Right cardiac atrium (tissue), 5 donors: ENCODE data around the gene ACTR1A. TPM values are rescaled to one million over a fixed set of nuclear protein-coding genes. Genes with fewer than 3 reads are reported as not detected.

Source experiments
- ATAC-seq, 2 donors: fragments of 200-7000 bp; cut with Tn5 transposase; one replicate each; pipeline versions ENCODE4 v1.8.0 to v1.9.1; 2020; ENCODE audit warnings: moderate library complexity in 2 of 2, mild to moderate bottlenecking in 1 of 2
- DNase-seq, 3 donors: peaks; one replicate each; pipeline ENCODE4 v3.0.0-alpha.2; 2020
- H3K27ac ChIP-seq: one replicate; pipeline ENCODE4 v1.5.1; 2013; ENCODE audit warnings: mild to moderate bottlenecking, low read length, control low read depth, moderate library complexity
- H3K27me3 ChIP-seq: one replicate; pipeline ENCODE4 v1.6.1; 2013; ENCODE audit not compliant: control insufficient read depth, insufficient read depth
- H3K4me1 ChIP-seq: one replicate; pipeline ENCODE4 v1.6.1; 2013; ENCODE audit warnings: low read length; ENCODE audit not compliant: control insufficient read depth, insufficient read depth
- H3K4me3 ChIP-seq: one replicate; pipeline ENCODE4 v1.5.1; 2013; ENCODE audit warnings: low read length, control low read depth
- H3K9me3 ChIP-seq: one replicate; pipeline ENCODE4 v1.6.1; 2013; ENCODE audit warnings: low read length; ENCODE audit not compliant: control insufficient read depth
- WGBS: extraction: QIAGEN DNeasy Blood & Tissue Kit; methylation state at CpG from one replicate; pipeline ENCODE4 v1.1.7; 2013; 5-methylcytosine and 5-hydroxymethylcytosine counted together
- intact Hi-C, 4 donors: fragments of 100-400 bp; cut with DNase I; formaldehyde crosslinking; loops; one replicate each; pipeline versions ENCODE4 v1.11.0 to v1.14.0; 2022 to 2023
- polyA plus RNA-seq: library from polyadenylated mRNA; stranded (reverse); fragments of 200-250 nt; gene quantifications from one replicate; pipeline ENCODE4 v1.2.3, GENCODE V29; 2013
- total RNA-seq, 4 donors: library from RNA; stranded (reverse); fragmentation: NEBNext Ultra II Directional; extraction: Animal tissue kit (Norgen Biotek cat#: 25700); gene quantifications; one replicate each; pipeline ENCODE4 v1.2.1, GENCODE V29; 2021
- donor health status: healthy with polysubstance abuse.
- donor health status: DM: no; HTN: yes; CAD: no.
- donor health status: DM: no; HTN: no; CAD: no.
- donor health status: DM: no; HTN: yes; CAD: no; lungs with severe emphysema.
- donor health status: DM: yes; HTN: yes; CAD: no.

ACTR1A gene
- total and polyA plus RNA-seq, 5 donors = 100 to 108 (median 106) TPM

GRCh38 chr10:102436312-102436711 is 66.2 kb downstream of the ACTR1A start:
- Histone ChIP-seq H3K27ac (no peak overlapping the region), H3K9me3 (no peaks in the 10 kb centered on the region), H3K27me3 (no peaks in the 10 kb centered on the region), H3K4me3 (no peak overlapping the region), H3K4me1 (peaks cover 2% of the 10 kb centered on the region)
- intact Hi-C loops = no loop called here
- ATAC-seq = no peak
- 73% methylated on average over 6 of the region's 6 CpGs for WGBS
- DNase-seq = no peak

- Histone ChIP-seq H3K27ac (no peak overlapping the region), H3K9me3 (no peaks in the 10 kb centered on the region), H3K4me3 (peak overlapping the region; percentile 31), H3K4me1 (peaks cover 2% of the 10 kb centered on the region), H3K27me3 (no peaks in the 10 kb centered on the region)
- ATAC-seq = no peak
- no peak for DNase-seq
- intact Hi-C loops = no loop called here
- 8% methylated on average over 14 of the region's 14 CpGs for WGBS
Measured at GRCh38 chr10:102435529-102436233, 66.8 kb downstream of the ACTR1A start.

GRCh38 chr10:102435133-102435497 is 67.4 kb downstream of the ACTR1A start:
- peak overlapping the region; percentile 31 for H3K4me3 ChIP-seq
- no peaks in the 10 kb centered on the region for H3K9me3 ChIP-seq
- ATAC-seq (no peak), DNase-seq (no peak)
- H3K27ac ChIP-seq = no peak overlapping the region
- intact Hi-C loops = no loop called here
- H3K27me3 ChIP-seq = no peaks in the 10 kb centered on the region
- peaks cover 2% of the 10 kb centered on the region for H3K4me1 ChIP-seq
- WGBS = 28% methylated on average over 5 of the region's 5 CpGs

GRCh38 chr10:102434394-102435132 is 67.9 kb downstream of the ACTR1A start:
- no peaks in the 10 kb centered on the region for H3K27me3 ChIP-seq
- H3K4me1 ChIP-seq = peaks cover 2% of the 10 kb centered on the region
- no peak for DNase-seq
- H3K27ac ChIP-seq = no peak overlapping the region
- H3K9me3 ChIP-seq = no peaks in the 10 kb centered on the region
- WGBS = 23% methylated on average over 9 of the region's 9 CpGs
- no peak overlapping the region for H3K4me3 ChIP-seq
- peak in 1 of 2 donors; percentile 7 for ATAC-seq
- intact Hi-C loops = no loop called here

DNA sequence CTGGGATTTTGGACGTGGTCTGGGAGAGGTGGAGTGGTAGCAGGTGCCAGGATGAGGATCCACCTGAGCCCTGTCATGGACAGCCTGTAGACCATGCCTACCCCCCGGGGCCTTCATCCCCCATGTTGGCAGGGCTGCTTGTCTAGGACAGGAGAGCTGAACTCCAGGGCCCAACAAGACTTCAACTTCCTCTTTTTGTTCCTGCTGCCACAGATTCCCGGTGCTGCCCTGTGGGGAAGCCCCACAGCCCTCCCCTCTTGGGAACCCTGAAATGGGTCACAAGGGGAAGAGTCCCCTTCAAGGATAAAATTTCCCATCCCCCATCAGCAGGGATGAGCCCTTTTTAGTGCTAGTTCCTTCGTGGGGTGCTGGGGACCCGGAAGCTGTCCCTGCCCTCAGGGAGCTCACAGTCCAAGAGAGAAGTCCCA is 68.9 kb downstream of the ACTR1A start:
- Histone ChIP-seq H3K27me3 (no peaks in the 10 kb centered on the region), H3K4me1 (peaks cover 2% of the 10 kb centered on the region), H3K9me3 (no peaks in the 10 kb centered on the region), H3K4me3 (no peak overlapping the region), H3K27ac (no peak overlapping the region)
- WGBS = 53% methylated on average over 5 of the region's 5 CpGs
- DNase-seq (no peak), ATAC-seq (no peak)
- intact Hi-C loops = no loop called here

GRCh38 chr10:102432162-102432950 is 70.2 kb downstream of the ACTR1A start, which contains the start of gene CUEDC2:
Gene CUEDC2, minus strand, starts transcription at chr10:102432574. Its CDS starts 7,386 bp downstream, at chr10:102425188.
- DNase-seq (peak; percentile 96 to 99 (median 98)), ATAC-seq (peak; percentile 96 to 97)
- under 1% methylated on average over 52 of the region's 52 CpGs for WGBS
- no peaks in the 10 kb centered on the region for H3K9me3 ChIP-seq
- H3K4me1 ChIP-seq = peaks cover 2% of the 10 kb centered on the region
- no peaks in the 10 kb centered on the region for H3K27me3 ChIP-seq
- H3K27ac ChIP-seq = peak within 1 kb of the TSS; percentile 46
- peak within 1 kb of the TSS; percentile 93 for H3K4me3 ChIP-seq
- intact Hi-C loops = no loop called here

DNA sequence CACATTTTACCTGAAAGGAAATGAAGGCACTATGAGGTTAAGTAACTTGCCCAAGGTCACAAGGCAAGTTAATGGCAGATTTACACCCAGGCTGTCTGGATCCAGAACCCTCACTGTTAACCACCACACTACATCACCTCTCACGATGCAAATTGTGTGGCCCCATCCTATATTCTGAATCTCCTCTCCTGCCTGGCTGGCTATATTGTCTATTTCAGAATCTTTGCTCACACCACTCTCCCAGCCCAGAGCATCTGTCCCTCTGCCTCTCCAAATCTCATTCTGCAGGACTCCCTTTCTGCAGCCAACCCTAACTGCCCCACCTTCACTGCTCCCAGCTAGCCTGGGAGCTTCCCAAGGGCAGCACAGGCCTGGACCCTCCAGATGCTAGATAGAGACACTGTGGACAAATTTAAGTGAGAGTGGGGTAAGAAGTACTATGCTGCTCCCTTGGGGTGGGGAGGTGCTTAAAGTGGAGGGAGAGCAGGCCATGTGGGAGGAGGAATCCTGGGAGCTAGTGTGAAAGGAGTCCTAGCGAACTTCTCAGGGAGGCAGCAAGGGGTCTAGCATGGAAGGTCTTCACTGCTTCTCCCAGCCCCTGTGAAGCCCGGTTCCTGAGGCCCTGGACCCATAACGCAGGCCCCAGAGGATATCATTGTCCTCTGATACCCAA is 70.9 kb downstream of the ACTR1A start:
- no peaks in the 10 kb centered on the region for H3K9me3 ChIP-seq
- intact Hi-C loops = no loop called here
- H3K4me1 ChIP-seq = peaks cover 2% of the 10 kb centered on the region
- 21% methylated on average over 4 of the region's 4 CpGs for WGBS
- H3K27ac ChIP-seq = peak overlapping the region; percentile 46
- no peaks in the 10 kb centered on the region for H3K27me3 ChIP-seq
- peak overlapping the region; percentile 93 for H3K4me3 ChIP-seq
- DNase-seq = no peak
- peak; percentile 8 to 15 for ATAC-seq

- intact Hi-C loops = no loop called here
- ATAC-seq (no peak), DNase-seq (no peak)
- no peaks in the 10 kb centered on the region for H3K9me3 ChIP-seq
- no peaks in the 10 kb centered on the region for H3K27me3 ChIP-seq
- no peak overlapping the region for H3K4me3 ChIP-seq
- no peak overlapping the region for H3K27ac ChIP-seq
- WGBS = 86% methylated on average over 8 of the region's 8 CpGs
- H3K4me1 ChIP-seq = no peaks in the 10 kb centered on the region
Measured at GRCh38 chr10:102429468-102429867, 73.0 kb downstream of the ACTR1A start.
